B cell (primary cell): ENCODE results near the gene OR51B6. TPM values are rescaled to one million over a fixed set of nuclear protein-coding genes. Genes with fewer than 3 reads are reported as not detected.

Experiments used
- ATAC-seq: fragments of 200-7000 bp; cut with Tn5 transposase; one replicate; pipeline ENCODE4 v1.10.0; 2021; ENCODE audit warnings: low read depth, mild to moderate bottlenecking, moderate number of reproducible peaks, moderate library complexity
- CTCF ChIA-PET: fragments of 350-600 bp; sonication (Branson Sonifier 250); formaldehyde crosslinking; loops from one replicate; lab custom pipeline; 2021; ENCODE audit warnings: antibody characterized with exemption, inconsistent platforms; lab: Charles Lee
- POLR2A ChIA-PET: fragments of 350-600 bp; sonication (Branson Sonifier 250); formaldehyde crosslinking; loops from one replicate; lab custom pipeline; 2021; ENCODE audit warnings: antibody characterized with exemption; lab: Charles Lee
- DNase-seq: peaks from one replicate; pipeline ENCODE4 v3.0.0; 2013
- H2AFZ ChIP-seq: 2 replicates; pipeline ENCODE4 v1.6.1; 2012; ENCODE audit warnings: mild to moderate bottlenecking, low read depth, low read length; ENCODE audit not compliant: insufficient read depth, poor library complexity, severe bottlenecking
- H3K27ac ChIP-seq, 2 donors: 1 replicate in 1 of 2; 2 replicates in 1 of 2; pipeline ENCODE4 v1.5.1; 2012 to 2013; ENCODE audit warnings: low read length in 2 of 2, mild to moderate bottlenecking in 2 of 2, moderate library complexity in 1 of 2
- H3K27me3 ChIP-seq, 4 experiments: fragments of 200-600 bp in 1 of 4; sonication (generic) in 1 of 4; replicated peaks in 1 of 4; 1 replicate in 2 of 4; 2 replicates in 2 of 4; pipeline versions ENCODE4 v1.6.1 to v1.7.0; 2013 to 2016; ENCODE audit warnings: low read length in 3 of 4, mild to moderate bottlenecking in 2 of 4, mixed read lengths in 1 of 4, moderate library complexity in 1 of 4; ENCODE audit not compliant: insufficient read depth in 4 of 4, control insufficient read depth in 3 of 4; ENCODE audit errors: control extremely low read depth in 1 of 4
- H3K36me3 ChIP-seq, 2 experiments: replicated peaks in 1 of 2; 1 replicate in 1 of 2; 2 replicates in 1 of 2; pipeline versions ENCODE4 v1.6.1 to v1.7.1; 2013; ENCODE audit warnings: low read length in 1 of 2; ENCODE audit not compliant: insufficient read depth in 2 of 2, control insufficient read depth in 1 of 2; ENCODE audit errors: control extremely low read depth in 1 of 2, extremely low read depth in 1 of 2
- H3K4me1 ChIP-seq, 2 donors: fragments of 200-600 bp in 1 of 2; sonication (generic) in 1 of 2; 1 replicate in 1 of 2; 2 replicates in 1 of 2; pipeline versions ENCODE4 v1.5.1 to v1.6.1; 2013 to 2017; ENCODE audit warnings: low read length in 2 of 2; ENCODE audit not compliant: control insufficient read depth in 2 of 2, insufficient read depth in 2 of 2
- H3K4me2 ChIP-seq: replicated peaks from 2 replicates; pipeline ENCODE3; 2012; ENCODE audit warnings: mild to moderate bottlenecking, low read depth, low read length; ENCODE audit not compliant: poor library complexity, severe bottlenecking
- H3K4me3 ChIP-seq, 5 experiments: fragments of 200-600 bp in 1 of 5; sonication (generic) in 1 of 5; 1 replicate in 3 of 5; 2 replicates in 2 of 5; pipeline versions ENCODE4 v1.5.1 to v1.7.0; 2011 to 2016; ENCODE audit warnings: low read length in 4 of 5, mild to moderate bottlenecking in 4 of 5, low read depth in 2 of 5, control low read depth in 1 of 5, moderate library complexity in 1 of 5; ENCODE audit not compliant: insufficient read depth in 1 of 5; ENCODE audit errors: control extremely low read depth in 1 of 5, extremely low read depth in 1 of 5
- H3K79me2 ChIP-seq: fragments of 200-600 bp; sonication (generic); one replicate; pipeline ENCODE4 v1.6.0; 2016; ENCODE audit warnings: low read length; ENCODE audit not compliant: control insufficient read depth, insufficient read depth
- H3K9ac ChIP-seq: fragments of 200-600 bp; sonication (generic); 2 replicates; pipeline ENCODE4 v1.6.1; 2017; ENCODE audit warnings: mild to moderate bottlenecking, low read length, moderate library complexity
- H3K9me3 ChIP-seq, 3 donors: one replicate each; pipeline versions ENCODE4 v1.6.1 to v1.7.1; 2013; ENCODE audit warnings: low read length in 2 of 3; ENCODE audit not compliant: control insufficient read depth in 2 of 3, insufficient read depth in 1 of 3; ENCODE audit errors: control extremely low read depth in 1 of 3
- H4K20me1 ChIP-seq: 2 replicates; pipeline ENCODE4 v1.6.0; 2012; ENCODE audit warnings: mild to moderate bottlenecking, low read length; ENCODE audit not compliant: insufficient read depth, control insufficient read depth, poor library complexity, severe bottlenecking
- H3K27ac Mint-ChIP-seq: one replicate; pipeline ENCODE4 v1.8.0; 2021; ENCODE audit warnings: mixed read lengths
- H3K27me3 Mint-ChIP-seq: one replicate; pipeline ENCODE4 v1.8.0; 2021; ENCODE audit warnings: mixed read lengths
- H3K4me1 Mint-ChIP-seq: one replicate; pipeline ENCODE4 v1.8.0; 2021; ENCODE audit warnings: mixed read lengths
- H3K4me3 Mint-ChIP-seq: one replicate; pipeline ENCODE4 v1.8.0; 2021; ENCODE audit warnings: mixed read lengths
- H3K9me3 Mint-ChIP-seq: one replicate; pipeline ENCODE4 v1.8.0; 2022; ENCODE audit warnings: mixed read lengths; ENCODE audit not compliant: insufficient read depth
- EZH2 ChIP-seq: IDR thresholded peaks from 2 replicates; pipeline ENCODE4 v1.6.1; 2012; ENCODE audit warnings: borderline replicate concordance, low read depth, mild to moderate bottlenecking, moderate library complexity, low read length; ENCODE audit not compliant: insufficient read depth, poor library complexity, severe bottlenecking
- WGBS: methylation state at CpG from one replicate; pipeline ENCODE4 v1.1.5; 2013; ENCODE audit warnings: missing lambda C conversion rate; ENCODE audit not compliant: insufficient coverage; 5-methylcytosine and 5-hydroxymethylcytosine counted together
- intact Hi-C: fragments of 100-400 bp; cut with micrococcal nuclease; formaldehyde crosslinking; loops from one replicate; pipeline ENCODE4 v1.10.0; 2022
- polyA plus RNA-seq: library from polyadenylated mRNA; depleted of rRNA; stranded (reverse); fragments of >200 nt; gene quantifications from 2 replicates; pipeline ENCODE4 v1.2.3, GENCODE V29; 2012
- total RNA-seq, 2 donors: library from RNA; stranded (reverse); fragments of 120-200 nt in 1 of 2; gene quantifications; 1 replicate in 1 of 2; 2 replicates in 1 of 2; pipeline versions ENCODE4 v1.2.3 to v1.2.4, GENCODE V29; 2013 to 2022
- TF ChIP-seq, protein P1 (sequence below): fragments of 200-600 bp; IDR thresholded peaks from one replicate; pipeline ENCODE4 v1.8.0; 2022; ENCODE audit warnings: antibody characterized with exemption, mild to moderate bottlenecking

Gene OR51B6
- total and polyA plus RNA-seq, 2 donors (not counting 1 experiment from before 2014, with no cell fraction given) = not detected

GRCh38 chr11:5303626-5304025, 47.7 kb upstream of the OR51B6 start:
- intact Hi-C loops = no loop called here

GRCh38 chr11:5304046-5304445, 47.3 kb upstream of the OR51B6 start:
- ATAC-seq (no peak), DNase-seq (no peak)
- Histone ChIP-seq H3K27me3 (no peaks in the 10 kb centered on the region), H3K36me3 (no peaks in the 10 kb centered on the region), H4K20me1 (no peaks in the 10 kb centered on the region), H3K4me2 (no peak overlapping the region), H3K79me2 (no peaks in the 10 kb centered on the region), H3K27ac (no peak overlapping the region), H3K9me3 (no peaks in the 10 kb centered on the region), H3K9ac (no peak overlapping the region), H3K4me3 (no peak overlapping the region), H3K4me1 (no peaks in the 10 kb centered on the region), H2AFZ (no peak overlapping the region)
- H3K4me3 Mint-ChIP-seq = no peak overlapping the region
- no peak overlapping the region for H3K27ac Mint-ChIP-seq
- TF ChIP-seq, protein P1, sequence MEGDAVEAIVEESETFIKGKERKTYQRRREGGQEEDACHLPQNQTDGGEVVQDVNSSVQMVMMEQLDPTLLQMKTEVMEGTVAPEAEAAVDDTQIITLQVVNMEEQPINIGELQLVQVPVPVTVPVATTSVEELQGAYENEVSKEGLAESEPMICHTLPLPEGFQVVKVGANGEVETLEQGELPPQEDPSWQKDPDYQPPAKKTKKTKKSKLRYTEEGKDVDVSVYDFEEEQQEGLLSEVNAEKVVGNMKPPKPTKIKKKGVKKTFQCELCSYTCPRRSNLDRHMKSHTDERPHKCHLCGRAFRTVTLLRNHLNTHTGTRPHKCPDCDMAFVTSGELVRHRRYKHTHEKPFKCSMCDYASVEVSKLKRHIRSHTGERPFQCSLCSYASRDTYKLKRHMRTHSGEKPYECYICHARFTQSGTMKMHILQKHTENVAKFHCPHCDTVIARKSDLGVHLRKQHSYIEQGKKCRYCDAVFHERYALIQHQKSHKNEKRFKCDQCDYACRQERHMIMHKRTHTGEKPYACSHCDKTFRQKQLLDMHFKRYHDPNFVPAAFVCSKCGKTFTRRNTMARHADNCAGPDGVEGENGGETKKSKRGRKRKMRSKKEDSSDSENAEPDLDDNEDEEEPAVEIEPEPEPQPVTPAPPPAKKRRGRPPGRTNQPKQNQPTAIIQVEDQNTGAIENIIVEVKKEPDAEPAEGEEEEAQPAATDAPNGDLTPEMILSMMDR = no peak
- TF ChIP-seq EZH2 = no peak
- WGBS = no CpG with 5 or more reads among the region's 1 CpG
- intact Hi-C loops = no loop called here
- H3K4me1 Mint-ChIP-seq = no peaks in the 10 kb centered on the region
- CTCF ChIA-PET = no interaction called here
- POLR2A ChIA-PET = no interaction called here
- H3K9me3 Mint-ChIP-seq = no peaks in the 10 kb centered on the region
- H3K27me3 Mint-ChIP-seq = peaks cover 15% of the 10 kb centered on the region

More at GRCh38 chr11:5303626-5304025, 47.7 kb upstream of the OR51B6 start:
- ATAC-seq (no peak), DNase-seq (no peak)
- H3K27me3 ChIP-seq = no peaks in the 10 kb centered on the region
- H3K9ac ChIP-seq = no peak overlapping the region
- Mint-ChIP-seq H3K4me1 (no peaks in the 10 kb centered on the region), H3K9me3 (no peaks in the 10 kb centered on the region), H3K27ac (no peak overlapping the region), H3K27me3 (peaks cover 17% of the 10 kb centered on the region), H3K4me3 (no peak overlapping the region)
- no peak overlapping the region for H3K4me2 ChIP-seq
- no peaks in the 10 kb centered on the region for H3K36me3 ChIP-seq
- no peak overlapping the region for H3K4me3 ChIP-seq
- ChIA-PET POLR2A (no interaction called here), CTCF (no interaction called here)
- WGBS = no CpG with 5 or more reads among the region's 5 CpGs
- no peaks in the 10 kb centered on the region for H3K4me1 ChIP-seq
- no peak overlapping the region for H2AFZ ChIP-seq
- H4K20me1 ChIP-seq = no peaks in the 10 kb centered on the region
- TF ChIP-seq, protein P1 = no peak
- TF ChIP-seq EZH2 = no peak
- H3K9me3 ChIP-seq = no peaks in the 10 kb centered on the region
- no peak overlapping the region for H3K27ac ChIP-seq
- H3K79me2 ChIP-seq = no peaks in the 10 kb centered on the region
